ENCODE results near the gene FNBP1.

GRCh38 chr9:129871046-129871445 is 171.9 kb downstream of the FNBP1 start:
- TF ChIP-seq CTCF (conservative IDR thresholded peaks at IDR 0.05; ENCODE audit: low read depth, low read length) (no peak), EZH2 (IDR thresholded peaks at IDR 0.05; ENCODE audit: low read length, unreplicated experiment) (no peak), EZH2phosphoT487 (IDR thresholded peaks at IDR 0.05; ENCODE audit: borderline replicate concordance, low read length) (no peak)
